ENCODE results near the gene RC3H1. TPM values are rescaled to one million over a fixed set of nuclear protein-coding genes. Genes with fewer than 3 reads are reported as not detected.

The RC3H1 gene
- total and polyA plus RNA-seq, 2 of the 8 experiments (the other 6 are each of a cell fraction or from before 2014, with no cell fraction given) = 7.4 to 32.2 TPM

DNA sequence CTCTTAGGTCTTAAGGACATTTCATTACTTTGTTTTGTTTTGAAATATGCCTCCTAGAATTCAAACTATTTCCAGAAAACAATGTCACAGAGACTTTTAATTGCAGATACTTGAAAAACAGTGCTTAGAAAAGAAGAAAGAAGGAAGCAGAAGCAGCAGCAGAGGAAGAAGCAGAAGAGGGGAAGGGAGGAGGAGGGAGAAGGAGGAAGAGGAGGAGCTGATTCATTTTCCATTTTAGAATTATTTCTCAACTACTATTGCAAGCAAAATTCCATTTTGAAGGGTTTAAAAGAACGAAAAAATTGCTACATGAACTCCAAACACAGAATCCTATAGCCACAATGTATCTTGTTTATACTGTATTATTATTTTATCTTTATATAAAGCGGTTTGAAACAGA, 13.9 kb downstream of the RC3H1 start (continued):
- TF ChIP-seq SUZ12 (IDR thresholded peaks at IDR 0.05; ENCODE audit: low read length) (no peak), SP4 (IDR thresholded peaks at IDR 0.05; ENCODE audit: low read length) (no peak), RNF2 (IDR thresholded peaks at IDR 0.05; ENCODE audit: borderline replicate concordance, low read depth, low read length, missing control alignments, poor library complexity, severe bottlenecking) (no peak), POLR2A (IDR thresholded peaks at IDR 0.05; ENCODE audit: control extremely low read depth in 1 of 2, low read depth in 2 of 2, low read length in 2 of 2) (no peak), FOSL1 (IDR thresholded peaks at IDR 0.05; ENCODE audit: insufficient read depth, low read depth, low read length) (no peak), JUN (IDR thresholded peaks at IDR 0.05; ENCODE audit: low read depth, low read length) (no peak)

All from H1 (cell line).